Colonic mucosa (tissue), 4 donors: ENCODE data around the gene PEX13. TPM values are rescaled to one million over a fixed set of nuclear protein-coding genes. Genes with fewer than 3 reads are reported as not detected.
"Not testable (repeated sequence)": the region's sequence is repeated elsewhere in the genome, so short reads cannot be mapped to it uniquely, and the experiment has no call there.

Experiments used
- DNase-seq: peaks from one replicate; pipeline ENCODE4 v3.0.0-alpha.2; 2020
- H3K27ac ChIP-seq: fragments of 200-600 bp; one replicate; pipeline ENCODE4 v1.8.0; 2021
- H3K27me3 ChIP-seq: fragments of 200-600 bp; one replicate; pipeline ENCODE4 v1.8.0; 2021
- H3K36me3 ChIP-seq: fragments of 200-600 bp; one replicate; pipeline ENCODE4 v1.8.0; 2021
- H3K4me1 ChIP-seq: fragments of 200-600 bp; one replicate; pipeline ENCODE4 v1.8.0; 2021; ENCODE audit warnings: mild to moderate bottlenecking
- H3K4me3 ChIP-seq: fragments of 200-600 bp; one replicate; pipeline ENCODE4 v1.8.0; 2021
- H3K9ac ChIP-seq, 2 donors: one replicate each; pipeline ENCODE4 v1.7.0; 2013; ENCODE audit warnings: control low read depth in 2 of 2, low read depth in 2 of 2, low read length in 2 of 2
- H3K9me3 ChIP-seq: fragments of 200-600 bp; one replicate; pipeline ENCODE4 v1.8.0; 2021
- intact Hi-C: fragments of 100-400 bp; cut with DNase I; formaldehyde crosslinking; loops from one replicate; pipeline ENCODE4 v1.14.1; 2022
- total RNA-seq, 2 donors: library from RNA; stranded (reverse); fragmentation: NEBNext Ultra II Directional in 1 of 2; extraction: Animal tissue kit (Norgen Biotek cat#: 25700) in 1 of 2; gene quantifications; one replicate each; pipeline ENCODE4 v1.2.1, GENCODE V29; 2021
- TF ChIP-seq, protein P1 (sequence below): fragments of 200-600 bp; IDR thresholded peaks from one replicate; pipeline ENCODE4 v1.8.0; 2022; ENCODE audit warnings: antibody characterized with exemption, mild to moderate bottlenecking
- donor health status: healthy.
- donor health status: DM: no; HTN: no; CAD: no.
- donor health status: DM: no; HTN: no; CAD: no.

Gene PEX13
- total RNA-seq, 2 donors from 2014 or later = 31.7 to 44.1 TPM

DNA sequence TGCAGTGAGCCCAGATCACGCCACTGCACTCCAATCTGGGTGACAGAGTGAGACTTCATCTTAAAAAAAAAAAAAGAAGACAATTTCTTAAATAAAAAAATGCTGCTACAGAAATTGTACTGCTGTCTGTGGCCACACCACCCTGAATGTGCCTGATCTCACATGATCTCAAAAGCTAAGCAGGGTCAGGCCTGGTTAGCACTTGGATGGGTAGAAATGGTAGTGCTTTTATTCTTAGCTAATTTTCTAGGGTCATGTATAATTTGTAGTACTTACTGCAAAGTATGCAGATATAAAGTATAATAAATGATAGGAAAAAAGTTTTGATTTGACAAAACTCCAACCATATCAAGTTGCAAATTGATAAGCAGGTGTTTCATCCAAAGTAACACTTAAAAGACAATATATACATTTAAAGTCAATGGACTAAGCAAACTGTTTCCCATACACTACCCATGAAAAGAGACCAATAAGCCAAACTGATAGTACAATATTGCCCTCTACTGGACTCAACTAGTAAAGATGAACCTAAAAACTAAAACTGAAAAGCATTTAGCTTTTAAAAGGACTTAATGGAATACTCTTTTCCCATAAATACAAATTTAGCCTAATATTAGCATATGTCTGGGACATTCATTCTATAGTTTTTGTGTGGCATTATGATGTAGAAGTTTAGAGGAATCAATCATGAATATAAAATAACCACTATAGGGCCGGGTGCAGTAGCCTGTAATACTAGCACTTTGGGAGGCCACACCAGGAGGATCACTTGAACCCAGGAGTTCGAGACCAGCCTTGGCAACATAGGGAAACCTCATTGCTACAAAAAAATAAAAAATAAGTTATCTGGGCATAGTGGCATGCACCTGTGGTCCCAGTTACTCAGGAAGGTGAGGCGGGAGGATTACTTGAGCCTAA, 18.6 kb upstream of the PEX13 start:
- no peaks in the 10 kb centered on the region for H3K9me3 ChIP-seq
- no peak for DNase-seq
- no peaks in the 10 kb centered on the region for H3K4me1 ChIP-seq
- TF ChIP-seq, protein P1, sequence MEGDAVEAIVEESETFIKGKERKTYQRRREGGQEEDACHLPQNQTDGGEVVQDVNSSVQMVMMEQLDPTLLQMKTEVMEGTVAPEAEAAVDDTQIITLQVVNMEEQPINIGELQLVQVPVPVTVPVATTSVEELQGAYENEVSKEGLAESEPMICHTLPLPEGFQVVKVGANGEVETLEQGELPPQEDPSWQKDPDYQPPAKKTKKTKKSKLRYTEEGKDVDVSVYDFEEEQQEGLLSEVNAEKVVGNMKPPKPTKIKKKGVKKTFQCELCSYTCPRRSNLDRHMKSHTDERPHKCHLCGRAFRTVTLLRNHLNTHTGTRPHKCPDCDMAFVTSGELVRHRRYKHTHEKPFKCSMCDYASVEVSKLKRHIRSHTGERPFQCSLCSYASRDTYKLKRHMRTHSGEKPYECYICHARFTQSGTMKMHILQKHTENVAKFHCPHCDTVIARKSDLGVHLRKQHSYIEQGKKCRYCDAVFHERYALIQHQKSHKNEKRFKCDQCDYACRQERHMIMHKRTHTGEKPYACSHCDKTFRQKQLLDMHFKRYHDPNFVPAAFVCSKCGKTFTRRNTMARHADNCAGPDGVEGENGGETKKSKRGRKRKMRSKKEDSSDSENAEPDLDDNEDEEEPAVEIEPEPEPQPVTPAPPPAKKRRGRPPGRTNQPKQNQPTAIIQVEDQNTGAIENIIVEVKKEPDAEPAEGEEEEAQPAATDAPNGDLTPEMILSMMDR = peak; percentile 53
- intact Hi-C loops = loop anchor here (5.0 kb wide), 1 partner anchor 192 kb away; no protein-coding TSS in a partner anchor
- H3K4me3 ChIP-seq = no peak overlapping the region
- no peak overlapping the region for H3K9ac ChIP-seq
- no peaks in the 10 kb centered on the region for H3K36me3 ChIP-seq
- H3K27ac ChIP-seq = no peak overlapping the region
- no peaks in the 10 kb centered on the region for H3K27me3 ChIP-seq

DNA sequence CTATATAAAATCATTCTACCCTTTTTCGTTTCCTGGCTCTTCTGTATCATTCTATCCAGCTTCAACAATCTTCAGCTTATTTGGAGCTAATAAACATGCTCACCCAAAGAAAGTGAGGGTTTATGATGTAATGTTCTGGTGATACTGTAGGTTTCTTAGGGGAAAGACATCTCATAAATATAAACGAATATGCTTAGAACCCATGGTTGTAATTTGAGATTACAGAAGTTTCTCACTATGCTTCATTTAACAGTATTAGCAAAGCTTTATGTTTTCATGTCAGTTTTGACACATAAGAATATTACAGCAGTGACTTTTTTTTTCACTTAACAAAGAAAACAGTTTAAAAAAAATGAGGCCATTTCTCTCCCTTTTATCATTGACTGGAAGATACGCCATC, 11.8 kb upstream of the PEX13 start:
- intact Hi-C loops = no loop called here
- Histone ChIP-seq H3K4me1 (no peaks in the 10 kb centered on the region), H3K27me3 (no peaks in the 10 kb centered on the region), H3K36me3 (no peaks in the 10 kb centered on the region), H3K27ac (no peak overlapping the region), H3K4me3 (no peak overlapping the region), H3K9ac (no peak overlapping the region), H3K9me3 (no peaks in the 10 kb centered on the region)
- DNase-seq = no peak
- TF ChIP-seq, protein P1 = no peak

DNA sequence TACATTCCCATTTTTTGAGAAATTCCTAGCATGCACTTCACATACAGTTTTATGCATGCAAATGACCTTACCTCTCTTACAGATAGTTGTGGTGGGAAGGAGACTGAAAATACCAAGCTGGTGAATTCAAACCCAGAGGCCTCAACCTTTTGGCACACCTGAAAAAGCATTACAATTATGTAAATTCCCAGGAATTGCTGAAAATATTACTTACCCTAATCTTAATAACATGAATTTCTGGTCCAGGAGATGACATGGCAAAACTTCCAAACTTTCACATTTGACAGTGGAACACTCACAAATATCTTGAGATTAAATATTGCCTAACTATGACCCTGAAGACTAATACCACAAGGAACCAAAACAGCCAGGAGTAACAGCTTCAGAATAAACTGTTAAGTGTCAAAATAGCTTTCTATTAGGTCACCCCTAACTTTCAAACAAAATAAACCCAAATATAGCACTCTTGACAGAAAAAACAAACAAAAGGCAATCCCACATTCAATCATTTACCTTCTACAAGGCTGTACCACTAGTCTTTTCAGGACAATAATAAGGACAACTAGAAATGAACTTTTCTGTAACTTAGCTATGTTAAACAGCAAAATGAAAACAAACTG, 10.9 kb upstream of the PEX13 start:
- intact Hi-C loops = no loop called here
- Histone ChIP-seq H3K9ac (no peak overlapping the region), H3K9me3 (no peaks in the 10 kb centered on the region), H3K27ac (no peak overlapping the region), H3K27me3 (no peaks in the 10 kb centered on the region), H3K36me3 (no peaks in the 10 kb centered on the region), H3K4me3 (no peak overlapping the region), H3K4me1 (no peaks in the 10 kb centered on the region)
- TF ChIP-seq, protein P1 = no peak
- DNase-seq = no peak

DNA sequence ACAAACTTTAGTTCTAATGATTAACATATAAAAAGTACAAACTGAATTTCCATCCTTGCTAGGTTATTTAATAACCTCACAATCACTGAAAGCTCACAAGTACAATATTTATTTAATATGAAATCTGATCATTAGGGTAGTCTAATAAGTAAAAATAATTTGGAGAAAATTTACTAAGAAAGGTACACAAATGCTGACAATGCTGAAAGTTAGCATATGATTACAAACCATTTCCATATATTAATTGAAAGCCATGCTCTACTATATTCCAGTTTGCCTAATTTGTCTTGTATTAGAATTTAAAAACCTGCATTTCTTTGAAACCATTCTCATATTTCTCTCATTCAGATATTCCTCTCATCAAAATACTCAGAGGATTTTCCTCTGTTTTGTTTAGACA, 8.2 kb upstream of the PEX13 start:
- no peaks in the 10 kb centered on the region for H3K36me3 ChIP-seq
- no peaks in the 10 kb centered on the region for H3K4me1 ChIP-seq
- no peaks in the 10 kb centered on the region for H3K27me3 ChIP-seq
- H3K27ac ChIP-seq = no peak overlapping the region
- DNase-seq = no peak
- H3K9ac ChIP-seq = no peak overlapping the region
- H3K4me3 ChIP-seq = no peak overlapping the region
- TF ChIP-seq, protein P1 = no peak
- no peaks in the 10 kb centered on the region for H3K9me3 ChIP-seq
- intact Hi-C loops = no loop called here

DNA sequence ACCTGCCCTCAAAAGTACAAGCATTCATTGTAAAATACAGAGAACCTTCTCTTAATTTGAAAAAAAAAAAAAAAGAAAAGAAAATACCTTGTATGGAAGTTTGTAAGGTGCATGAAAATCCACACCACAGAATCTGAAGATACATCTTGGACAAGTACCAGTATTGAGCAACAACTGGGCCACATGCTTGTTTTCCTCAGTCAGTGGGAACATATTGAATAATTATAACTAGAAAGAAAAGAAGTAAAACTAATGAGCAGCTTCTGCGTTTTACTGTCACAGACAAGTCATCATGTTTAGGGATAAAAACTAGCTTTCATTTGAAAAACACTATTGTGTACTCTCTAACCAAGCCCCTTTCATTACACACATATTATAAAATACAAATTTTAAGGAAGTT, 5.8 kb upstream of the PEX13 start:
- TF ChIP-seq, protein P1 = no peak
- no peak for DNase-seq
- intact Hi-C loops = no loop called here
- H3K9ac ChIP-seq = no peak overlapping the region
- no peaks in the 10 kb centered on the region for H3K27me3 ChIP-seq
- H3K4me3 ChIP-seq = no peak overlapping the region
- H3K27ac ChIP-seq = no peak overlapping the region
- H3K4me1 ChIP-seq = no peaks in the 10 kb centered on the region
- no peaks in the 10 kb centered on the region for H3K9me3 ChIP-seq
- no peaks in the 10 kb centered on the region for H3K36me3 ChIP-seq

DNA sequence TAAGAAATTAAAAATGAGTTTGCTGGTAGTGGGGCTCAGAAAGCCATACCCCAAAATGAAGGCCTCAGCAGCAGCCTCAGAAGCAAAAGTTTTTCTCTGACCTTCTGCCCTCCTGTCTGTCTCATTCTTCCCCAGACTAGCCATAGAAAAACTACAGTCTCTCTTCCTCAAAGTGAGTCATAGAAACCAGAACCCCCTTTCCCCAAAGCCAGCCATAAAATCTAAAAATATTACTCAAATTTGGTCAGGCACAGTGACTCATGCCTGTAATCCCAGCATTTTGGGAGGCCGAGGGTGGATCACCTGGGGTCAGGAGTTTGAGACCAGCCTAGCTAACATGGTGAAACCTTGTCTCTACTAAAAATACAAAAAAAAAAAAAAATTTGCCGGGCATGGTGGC, 5.2 kb upstream of the PEX13 start:
- DNase-seq, H3K4me3 ChIP-seq, H3K4me1 ChIP-seq, H3K27me3 ChIP-seq, intact Hi-C loops, H3K36me3 ChIP-seq, H3K9ac ChIP-seq, H3K9me3 ChIP-seq, H3K27ac ChIP-seq: not testable (repeated sequence)
